Ovary (tissue), 3 donors: ENCODE results near the gene TOR1A.

Source experiments
- EP300 ChIP-seq: sonication (generic); formaldehyde crosslinking; IDR thresholded peaks from one replicate; pipeline ENCODE4 v1.6.1; 2017; ENCODE audit warnings: antibody characterized with exemption
- TF ChIP-seq, protein P1 (sequence below), 3 donors: fragments of 450-650 bp in 2 of 3; fragments of 200-600 bp in 1 of 3; IDR thresholded peaks; one replicate each; pipeline versions ENCODE4 v1.5.1 to v1.8.0; 2016 to 2022; ENCODE audit warnings: antibody characterized with exemption in 3 of 3, mild to moderate bottlenecking in 1 of 3
- donor health status: DM: no; HTN: no; CAD: no.

DNA sequence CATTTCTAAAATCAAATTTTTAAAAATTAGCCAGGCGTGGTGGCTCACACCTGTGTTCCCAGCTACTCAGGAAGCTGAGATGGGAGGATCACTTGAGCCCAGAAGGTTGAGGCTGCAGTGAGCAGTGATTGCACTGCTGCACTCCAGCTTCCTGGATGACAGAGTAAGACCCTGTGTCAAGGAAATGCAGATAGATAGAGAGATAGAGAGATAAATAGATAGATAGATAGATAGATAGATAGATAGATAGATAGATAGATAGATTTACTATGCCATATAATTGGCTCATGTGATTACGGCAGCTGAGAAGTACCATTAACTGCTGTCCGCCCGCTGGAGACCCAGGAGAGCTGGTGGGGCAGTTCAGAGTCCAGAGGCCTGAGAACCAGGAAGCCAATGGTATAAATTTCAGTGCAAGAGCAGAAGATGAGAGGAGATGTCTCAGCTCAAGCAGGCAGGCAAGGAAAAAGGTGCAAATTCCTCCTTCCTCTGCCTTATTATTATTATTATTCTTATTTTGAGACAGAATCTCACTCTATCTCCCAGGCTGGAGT is 58.1 kb downstream of the TOR1A start:
- TF ChIP-seq, protein P1, sequence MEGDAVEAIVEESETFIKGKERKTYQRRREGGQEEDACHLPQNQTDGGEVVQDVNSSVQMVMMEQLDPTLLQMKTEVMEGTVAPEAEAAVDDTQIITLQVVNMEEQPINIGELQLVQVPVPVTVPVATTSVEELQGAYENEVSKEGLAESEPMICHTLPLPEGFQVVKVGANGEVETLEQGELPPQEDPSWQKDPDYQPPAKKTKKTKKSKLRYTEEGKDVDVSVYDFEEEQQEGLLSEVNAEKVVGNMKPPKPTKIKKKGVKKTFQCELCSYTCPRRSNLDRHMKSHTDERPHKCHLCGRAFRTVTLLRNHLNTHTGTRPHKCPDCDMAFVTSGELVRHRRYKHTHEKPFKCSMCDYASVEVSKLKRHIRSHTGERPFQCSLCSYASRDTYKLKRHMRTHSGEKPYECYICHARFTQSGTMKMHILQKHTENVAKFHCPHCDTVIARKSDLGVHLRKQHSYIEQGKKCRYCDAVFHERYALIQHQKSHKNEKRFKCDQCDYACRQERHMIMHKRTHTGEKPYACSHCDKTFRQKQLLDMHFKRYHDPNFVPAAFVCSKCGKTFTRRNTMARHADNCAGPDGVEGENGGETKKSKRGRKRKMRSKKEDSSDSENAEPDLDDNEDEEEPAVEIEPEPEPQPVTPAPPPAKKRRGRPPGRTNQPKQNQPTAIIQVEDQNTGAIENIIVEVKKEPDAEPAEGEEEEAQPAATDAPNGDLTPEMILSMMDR (IDR thresholded peaks at IDR 0.05): no peak
- TF ChIP-seq EP300: no peak
